GM18499 (cell line): ENCODE results near the gene CD4.
"Not testable (repeated sequence)": the region's sequence is repeated elsewhere in the genome, so short reads cannot be mapped to it uniquely, and the experiment has no call there.

Experiments used
- ATAC-seq: cut with Tn5 transposase; IDR thresholded peaks from one replicate; pipeline ENCODE4 v1.9.1; 2021; ENCODE audit warnings: moderate number of reproducible peaks; ENCODE audit not compliant: insufficient read depth, unreplicated experiment

Gene CD4

GRCh38 chr12:6861391-6861790 is 72.1 kb downstream of the CD4 start:
- ATAC-seq = no peak

GRCh38 chr12:6863033-6863432 is 73.7 kb downstream of the CD4 start:
- no peak for ATAC-seq

- ATAC-seq = no peak
These were observed 74.4 kb downstream of the CD4 start for GRCh38 chr12:6863586-6864321.

GRCh38 chr12:6865307-6865706 is 76.0 kb downstream of the CD4 start:
- not testable (repeated sequence) for ATAC-seq

- ATAC-seq = no peak
These were observed 77.0 kb downstream of the CD4 start for GRCh38 chr12:6866163-6866919.

GRCh38 chr12:6866920-6867412 is 77.6 kb downstream of the CD4 start:
- ATAC-seq = no peak

- no peak for ATAC-seq
These were observed 78.3 kb downstream of the CD4 start, which contains the start of gene TPI1 for GRCh38 chr12:6867413-6868210. TSS of gene TPI1 (plus strand) at chr12:6867531. CDS start at chr12:6867567, 36 bp downstream.

- ATAC-seq = no peak
These were observed 79.1 kb downstream of the CD4 start for GRCh38 chr12:6868211-6869048.

- ATAC-seq = no peak
These were observed 80.0 kb downstream of the CD4 start for GRCh38 chr12:6869049-6870021.

GRCh38 chr12:6870304-6870703 is 81.0 kb downstream of the CD4 start:
- not testable (repeated sequence) for ATAC-seq
